NCI-H1417 treated with DMSO at 0.1 percent for 48 hours (cell line): Measurements from ENCODE around the gene RAP1B.
A peak's percentile ranks its signal among the peaks of the same experiment; 100 is the strongest.

Experiments
- DNase-seq: peaks from one replicate; lab custom pipeline; 2025; lab: John Stamatoyannopoulos, UW

RAP1B gene

DNA sequence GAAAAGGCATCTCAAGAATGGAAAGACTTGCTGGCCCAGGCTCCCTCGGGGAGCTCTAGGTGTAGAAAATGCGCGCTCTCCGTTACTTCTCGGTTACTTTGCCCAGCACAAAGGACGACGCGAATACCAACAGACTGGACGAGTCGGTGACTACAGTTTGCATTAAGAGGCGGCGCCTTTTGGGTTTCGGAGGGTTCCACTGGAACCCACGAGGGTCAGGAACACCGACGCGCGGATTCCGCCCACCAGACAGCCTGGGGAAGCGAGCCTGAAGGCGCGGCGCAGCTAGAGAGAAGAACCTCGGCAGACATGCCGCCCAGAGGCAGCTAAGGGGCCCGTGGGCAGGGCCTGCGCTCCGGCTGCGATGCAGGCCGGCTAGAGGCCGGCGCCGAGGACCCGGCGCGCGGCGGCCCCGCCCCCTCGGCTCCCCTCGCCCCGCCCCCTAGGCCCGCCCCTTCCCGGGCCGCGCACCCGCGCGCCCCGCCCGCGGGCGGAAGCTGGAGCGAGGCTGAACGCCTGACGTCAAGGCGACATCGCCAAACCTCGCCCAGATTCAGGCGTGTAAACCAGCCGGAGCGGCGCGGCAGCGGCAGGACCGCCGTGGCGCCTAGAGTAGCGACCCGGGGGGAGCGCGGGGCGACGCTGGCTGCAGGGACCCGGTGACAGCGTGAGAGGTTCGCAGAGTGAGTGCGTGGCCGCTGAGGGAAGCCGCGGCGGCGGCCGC is at the start of gene RAP1B:
TSS of gene RAP1B (plus strand) at position 530 of the 724 bp plus-strand sequence. CDS start 37,826 bp downstream, outside the sequence.
- DNase-seq: peak; percentile 53

DNA sequence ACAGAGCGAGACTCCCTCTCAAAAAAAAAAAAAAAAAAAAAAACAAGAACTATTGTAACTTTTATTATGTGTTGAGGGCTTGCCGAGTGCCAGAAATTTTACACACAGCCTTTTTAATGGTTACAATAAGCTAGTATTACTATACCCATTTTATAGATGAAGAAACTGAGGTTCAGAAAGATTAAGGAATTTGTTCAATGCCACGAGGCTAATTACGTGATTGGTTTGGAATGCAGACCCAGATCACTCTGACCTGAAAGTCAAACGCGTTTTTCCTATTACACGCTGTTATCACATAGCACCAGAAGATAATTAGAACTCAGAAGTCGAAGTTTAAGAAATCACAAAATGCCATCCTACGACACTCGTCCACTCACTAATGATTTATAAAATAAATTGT is 48.9 kb upstream of the RAP1B start:
- DNase-seq: no peak

GRCh38 chr12:68564166-68564565 is 46.5 kb upstream of the RAP1B start:
- DNase-seq: no peak

GRCh38 chr12:68565391-68565903 is 45.3 kb upstream of the RAP1B start:
- no peak for DNase-seq

- no peak for DNase-seq
These were observed 41.7 kb upstream of the RAP1B start for GRCh38 chr12:68568922-68569569.

GRCh38 chr12:68572661-68573060 is 38.0 kb upstream of the RAP1B start:
- DNase-seq: no peak

DNA sequence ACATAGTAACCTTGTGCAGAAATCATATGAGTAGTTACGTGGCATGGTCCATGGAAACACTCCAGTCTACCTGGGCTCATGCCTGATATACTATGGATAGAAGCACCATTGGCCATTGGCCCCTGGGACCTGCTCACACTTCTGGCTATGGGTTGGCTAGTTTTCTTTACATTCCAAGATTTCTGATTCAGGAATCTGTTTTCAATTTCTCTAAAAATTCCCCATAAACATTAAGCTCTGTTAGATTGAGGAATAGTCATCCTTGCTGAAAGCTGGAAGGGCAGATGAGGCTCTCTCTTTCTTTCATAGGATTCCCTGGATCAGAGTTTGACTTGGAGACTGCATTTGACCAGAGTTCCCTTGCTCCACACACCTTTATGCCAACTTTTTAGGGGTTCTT is 37.3 kb upstream of the RAP1B start:
- no peak for DNase-seq

GRCh38 chr12:68577949-68578348 is 32.8 kb upstream of the RAP1B start:
- no peak for DNase-seq

DNA sequence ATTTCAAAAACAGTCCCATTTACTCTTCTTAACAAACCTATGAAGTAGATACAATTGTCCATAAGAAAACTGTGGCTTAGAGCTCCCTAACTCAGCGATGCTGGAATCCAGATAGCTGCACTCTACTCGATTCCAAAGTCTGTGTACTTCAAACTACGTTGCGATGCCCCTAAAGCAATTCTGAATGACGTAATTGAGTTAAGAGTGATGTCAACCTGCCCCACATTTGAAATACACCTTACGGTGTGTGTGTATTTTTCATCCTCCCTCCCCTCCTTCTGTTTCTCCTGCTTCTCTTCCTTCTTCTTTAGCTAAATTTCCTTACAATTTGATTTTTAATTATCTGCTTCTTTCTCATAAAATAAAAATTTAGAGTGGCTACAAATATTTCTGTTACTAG is 31.9 kb upstream of the RAP1B start:
- DNase-seq: no peak

DNA sequence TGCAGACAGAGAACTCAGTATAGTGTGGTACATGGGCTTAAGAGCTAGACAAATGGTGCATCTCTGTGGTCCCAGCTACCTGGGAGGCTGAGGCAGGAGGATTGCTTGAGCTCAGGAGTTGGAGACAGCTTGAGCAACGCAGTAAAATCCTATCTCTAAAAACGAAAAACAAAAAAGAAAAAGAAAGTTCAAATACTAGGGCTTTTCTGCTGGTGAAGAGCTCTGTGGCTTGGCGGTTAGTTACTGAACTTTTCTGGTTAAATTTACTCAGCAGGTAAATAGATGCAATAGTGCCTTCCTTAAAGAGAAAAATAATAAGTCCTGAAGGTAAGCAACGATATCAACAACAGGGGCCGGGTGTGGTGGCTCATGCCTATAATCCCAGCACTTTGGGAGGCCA is 31.4 kb upstream of the RAP1B start:
- no peak for DNase-seq

- no peak for DNase-seq
These were observed 29.8 kb upstream of the RAP1B start for GRCh38 chr12:68580911-68581310.

DNA sequence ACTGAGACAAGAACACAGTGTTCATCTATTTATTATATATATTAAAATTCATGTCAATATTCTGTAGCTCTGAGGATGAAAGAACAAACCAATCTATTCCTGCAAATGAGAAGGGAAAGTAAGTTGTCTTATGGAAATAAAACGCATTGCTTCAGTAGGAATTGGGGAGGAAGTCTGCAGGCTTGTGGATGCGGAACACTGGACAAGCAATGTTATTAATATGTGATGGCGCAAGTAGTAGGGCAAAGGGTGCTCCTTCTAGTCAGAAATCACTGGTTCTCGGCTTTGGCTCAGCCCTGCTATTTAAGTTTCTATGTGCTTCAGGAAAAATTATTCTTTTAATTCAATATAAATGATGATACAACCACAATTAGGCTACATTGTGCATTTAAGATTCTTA is 28.8 kb upstream of the RAP1B start:
- DNase-seq: no peak

DNA sequence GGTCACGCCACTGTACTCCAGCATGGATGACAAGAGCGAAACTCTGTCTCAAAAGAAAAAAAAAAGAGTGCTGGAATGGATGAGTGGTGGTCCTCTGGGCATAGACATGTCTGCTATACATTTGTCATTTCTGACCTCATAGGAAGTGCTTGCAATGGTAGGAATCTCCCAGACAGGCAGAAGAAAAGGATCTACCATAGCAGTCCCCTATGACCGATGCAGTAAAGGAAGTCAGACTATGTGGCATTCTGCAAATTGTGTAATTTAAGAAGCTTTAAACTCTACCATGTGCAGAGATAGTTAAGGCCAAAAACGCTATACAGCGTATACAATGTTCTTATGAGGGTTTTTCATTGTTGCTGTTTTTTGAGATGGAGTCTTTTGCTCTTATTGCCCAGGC is 24.7 kb upstream of the RAP1B start:
- no peak for DNase-seq

- DNase-seq: no peak
These were observed 23.2 kb upstream of the RAP1B start for GRCh38 chr12:68587448-68587873.

DNA sequence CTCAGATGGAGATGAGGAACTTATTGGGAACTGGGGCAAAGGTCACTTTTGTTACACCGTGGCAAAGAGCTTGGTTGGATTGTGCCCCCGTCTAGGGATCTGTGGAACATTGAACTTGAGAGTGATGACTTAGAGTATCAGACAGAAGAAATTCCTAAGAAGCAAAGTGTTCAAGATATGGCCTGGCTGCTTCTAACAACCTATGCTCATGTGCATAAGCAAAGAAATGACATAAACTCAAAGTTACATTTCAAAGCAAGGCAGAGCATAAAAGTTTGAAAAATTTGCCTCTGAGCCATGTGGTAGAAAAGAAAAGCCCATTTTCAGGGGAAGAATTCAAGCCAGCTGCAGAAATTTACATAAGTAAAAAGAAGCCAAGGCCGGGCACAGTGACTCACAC is 21.5 kb upstream of the RAP1B start:
- DNase-seq: no peak

DNA sequence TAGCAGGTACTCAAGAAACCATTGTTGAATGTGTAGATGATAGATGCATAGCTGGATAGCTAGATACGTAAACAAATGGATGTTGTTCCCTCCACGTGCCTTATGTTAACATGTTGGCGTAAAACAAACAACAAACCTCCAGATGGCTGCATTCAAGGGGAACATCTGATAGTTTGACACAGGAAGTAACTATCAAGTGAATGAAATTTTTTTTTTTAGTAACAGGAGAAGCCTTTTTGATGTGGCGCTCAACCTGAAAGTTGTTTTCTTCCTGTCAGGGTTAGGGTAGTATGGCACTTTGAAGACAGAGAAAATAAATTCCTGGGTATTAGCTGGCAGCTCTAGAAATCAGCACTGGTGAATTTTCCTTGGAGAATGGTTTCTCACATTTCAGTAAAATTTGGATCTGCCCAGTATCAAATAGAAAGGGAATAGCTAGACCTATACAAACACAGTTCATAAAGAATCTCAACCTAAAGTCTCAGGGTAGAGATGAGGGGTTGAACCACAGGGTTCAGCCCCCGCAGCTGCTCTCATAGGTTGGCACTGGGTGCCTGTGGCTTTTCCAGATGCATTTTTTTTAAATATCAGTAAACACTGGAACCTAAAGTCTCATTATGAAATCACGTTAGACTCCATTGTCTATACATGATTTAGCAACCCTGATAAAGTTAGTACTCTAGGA is 18.8 kb upstream of the RAP1B start:
- no peak for DNase-seq

DNA sequence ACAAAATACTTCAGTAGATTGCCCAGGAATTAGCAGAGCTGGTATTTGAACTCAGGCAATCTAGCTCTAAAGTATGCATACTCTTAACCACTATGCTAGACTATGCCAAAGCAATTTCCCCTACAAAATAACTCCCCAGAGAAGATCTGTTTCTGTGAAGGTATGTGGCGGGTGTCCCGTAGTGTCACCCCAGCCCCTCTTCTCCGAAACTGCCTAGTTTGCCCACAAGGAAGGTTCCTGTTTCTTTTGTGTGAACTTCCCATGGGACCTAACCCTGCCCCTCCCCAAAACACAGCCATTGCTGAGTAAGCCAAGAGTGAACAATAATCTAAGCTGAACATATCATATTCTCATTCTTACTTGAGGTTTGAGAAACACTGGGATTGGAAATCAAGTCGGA is 15.5 kb upstream of the RAP1B start:
- DNase-seq: no peak

GRCh38 chr12:68601767-68602166 is 8.9 kb upstream of the RAP1B start:
- no peak for DNase-seq

DNA sequence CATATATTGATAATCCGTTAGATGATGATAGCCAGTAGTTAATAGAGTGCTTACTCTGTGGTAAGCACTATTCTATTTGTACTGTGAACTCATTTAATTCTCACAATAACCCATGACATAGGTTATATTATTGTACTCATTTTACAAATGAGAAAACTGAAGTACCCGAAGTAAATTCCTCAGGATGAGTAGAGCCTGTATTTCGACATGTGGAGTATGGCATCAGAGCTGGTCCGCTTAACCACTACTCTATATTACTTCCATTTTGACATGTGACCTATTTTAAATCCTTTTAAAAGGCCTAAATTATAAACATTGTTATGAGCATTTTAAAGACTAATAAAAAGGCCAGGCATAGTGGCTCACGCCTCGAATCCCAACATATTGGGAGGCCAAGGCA is 8.0 kb upstream of the RAP1B start:
- DNase-seq: no peak

DNA sequence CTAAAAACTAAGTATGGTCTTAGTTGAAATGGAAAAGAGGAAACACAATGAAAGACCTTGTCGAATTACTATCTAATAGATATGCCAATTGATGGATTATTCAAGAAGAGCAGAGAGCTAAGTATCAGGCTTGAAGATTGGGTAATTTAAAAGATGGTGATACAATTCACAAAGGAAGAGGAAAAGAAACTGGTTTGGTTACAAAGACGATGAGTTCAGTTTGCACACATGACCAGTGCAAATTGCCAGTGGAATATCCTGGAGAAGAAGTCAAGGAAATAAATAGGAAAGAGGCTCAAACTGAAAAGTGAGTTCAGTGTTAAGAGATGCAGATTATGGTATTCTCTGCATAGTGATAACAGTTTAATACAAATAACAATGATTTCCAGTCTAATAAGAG is 2.5 kb upstream of the RAP1B start:
- DNase-seq: no peak

DNA sequence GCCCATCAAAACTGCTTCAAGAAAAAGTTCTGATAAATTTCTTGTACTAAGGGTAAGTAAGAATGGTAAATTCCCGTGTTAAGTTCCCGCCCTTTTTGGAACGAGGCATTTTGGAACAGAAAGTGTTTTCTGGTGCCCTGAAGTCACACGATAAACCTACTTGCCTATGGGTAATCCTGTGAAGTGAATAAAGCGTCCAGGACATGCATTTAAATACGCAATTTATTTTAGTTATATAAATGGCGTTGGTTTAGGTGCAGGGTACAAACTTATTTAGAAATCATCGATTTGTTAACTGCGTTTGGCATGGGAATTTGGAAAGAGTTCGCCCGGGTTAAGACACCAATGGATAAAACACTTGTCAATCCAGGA is 715 bp upstream of the RAP1B start:
- no peak for DNase-seq

GRCh38 chr12:68611094-68611805 is 551 bp downstream of the RAP1B start:
- no peak for DNase-seq

DNA sequence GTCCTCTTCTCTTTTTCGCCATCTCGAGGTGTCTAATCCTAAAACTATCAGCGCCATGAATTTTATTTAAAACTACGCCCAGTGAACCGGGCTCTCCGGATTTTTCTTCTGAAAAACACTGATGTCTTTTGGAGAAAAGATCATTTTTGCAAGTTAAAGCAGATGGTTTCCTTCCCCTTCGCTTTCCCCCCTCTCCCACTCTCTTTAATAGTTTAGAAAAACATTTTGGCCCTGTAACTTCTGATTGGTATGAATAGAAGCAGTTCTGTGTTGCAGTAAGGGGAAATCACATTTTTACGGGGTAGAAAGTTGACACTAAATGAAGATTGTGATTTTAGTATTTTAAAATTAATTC is 1.1 kb downstream of the RAP1B start:
- no peak for DNase-seq
